ENCODE results near the gene SPOCK2. TPM values are rescaled to one million over a fixed set of nuclear protein-coding genes. Genes with fewer than 3 reads are reported as not detected.

Gene SPOCK2
- total and polyA plus RNA-seq, 2 donors (not counting 1 experiment from before 2014, with no cell fraction given), result 0.02 to 0.33 TPM

DNA sequence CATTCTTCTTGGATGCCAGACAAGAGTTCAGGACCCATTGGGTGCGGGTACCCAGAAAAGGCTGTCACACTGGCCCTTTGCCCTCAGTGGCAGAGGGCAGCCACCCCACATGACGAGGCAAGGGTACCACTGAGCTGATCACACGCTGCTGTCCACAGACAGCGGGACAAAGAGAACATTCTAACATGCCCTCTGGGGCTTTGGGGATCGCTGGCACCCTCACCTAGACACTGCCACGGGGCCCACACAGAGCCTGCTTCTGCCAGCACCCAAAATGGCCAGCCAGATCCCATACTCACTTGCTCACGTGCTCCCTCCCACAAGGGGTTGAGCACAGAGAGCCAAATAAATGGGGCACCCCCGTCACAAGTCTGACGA, 16.7 kb upstream of the SPOCK2 start:
- Histone ChIP-seq H3K4me2 (ENCODE audit: extremely low read depth, insufficient read depth, low read length) (no peak overlapping the region), H3K4me3 (replicated peaks in 1 of 4; ENCODE audit: control extremely low read depth in 1 of 4, insufficient read depth in 1 of 4, low read depth in 3 of 4, low read length in 4 of 4) (no peak overlapping the region), H3K4me1 (ENCODE audit: control insufficient read depth, extremely low read depth, insufficient read depth, low read length) (no peaks in the 10 kb centered on the region), H4K20me1 (ENCODE audit: control insufficient read depth, extremely low read depth, insufficient read depth, low read length) (no peaks in the 10 kb centered on the region), H3K9me3 (ENCODE audit: control insufficient read depth, insufficient read depth, low read depth, low read length) (no peaks in the 10 kb centered on the region), H3K79me2 (ENCODE audit: control insufficient read depth, insufficient read depth, low read length) (no peaks in the 10 kb centered on the region), H3K9ac (ENCODE audit: insufficient read depth, low read length) (no peak overlapping the region), H3K36me3 (ENCODE audit: control insufficient read depth, insufficient read depth, low read length) (peaks cover 3% of the 10 kb centered on the region), H3K27ac (ENCODE audit: insufficient read depth, low read length) (no peak overlapping the region), H2AFZ (ENCODE audit: low read length) (no peak overlapping the region), H3K27me3 (ENCODE audit: control insufficient read depth, insufficient read depth, low read length) (no peaks in the 10 kb centered on the region)
- DNase-seq (ENCODE audit: low read depth in 2 of 2), result no peak
- TF ChIP-seq EZH2 (IDR thresholded peaks at IDR 0.05; ENCODE audit: low read length, missing control alignments), result no peak
- TF ChIP-seq, protein P1, sequence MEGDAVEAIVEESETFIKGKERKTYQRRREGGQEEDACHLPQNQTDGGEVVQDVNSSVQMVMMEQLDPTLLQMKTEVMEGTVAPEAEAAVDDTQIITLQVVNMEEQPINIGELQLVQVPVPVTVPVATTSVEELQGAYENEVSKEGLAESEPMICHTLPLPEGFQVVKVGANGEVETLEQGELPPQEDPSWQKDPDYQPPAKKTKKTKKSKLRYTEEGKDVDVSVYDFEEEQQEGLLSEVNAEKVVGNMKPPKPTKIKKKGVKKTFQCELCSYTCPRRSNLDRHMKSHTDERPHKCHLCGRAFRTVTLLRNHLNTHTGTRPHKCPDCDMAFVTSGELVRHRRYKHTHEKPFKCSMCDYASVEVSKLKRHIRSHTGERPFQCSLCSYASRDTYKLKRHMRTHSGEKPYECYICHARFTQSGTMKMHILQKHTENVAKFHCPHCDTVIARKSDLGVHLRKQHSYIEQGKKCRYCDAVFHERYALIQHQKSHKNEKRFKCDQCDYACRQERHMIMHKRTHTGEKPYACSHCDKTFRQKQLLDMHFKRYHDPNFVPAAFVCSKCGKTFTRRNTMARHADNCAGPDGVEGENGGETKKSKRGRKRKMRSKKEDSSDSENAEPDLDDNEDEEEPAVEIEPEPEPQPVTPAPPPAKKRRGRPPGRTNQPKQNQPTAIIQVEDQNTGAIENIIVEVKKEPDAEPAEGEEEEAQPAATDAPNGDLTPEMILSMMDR (conservative IDR thresholded peaks at IDR 0.05 in 1 of 2, IDR thresholded peaks at IDR 0.05 in 1 of 2; ENCODE audit: low read depth in 1 of 2, low read length in 2 of 2), result no peak

DNA sequence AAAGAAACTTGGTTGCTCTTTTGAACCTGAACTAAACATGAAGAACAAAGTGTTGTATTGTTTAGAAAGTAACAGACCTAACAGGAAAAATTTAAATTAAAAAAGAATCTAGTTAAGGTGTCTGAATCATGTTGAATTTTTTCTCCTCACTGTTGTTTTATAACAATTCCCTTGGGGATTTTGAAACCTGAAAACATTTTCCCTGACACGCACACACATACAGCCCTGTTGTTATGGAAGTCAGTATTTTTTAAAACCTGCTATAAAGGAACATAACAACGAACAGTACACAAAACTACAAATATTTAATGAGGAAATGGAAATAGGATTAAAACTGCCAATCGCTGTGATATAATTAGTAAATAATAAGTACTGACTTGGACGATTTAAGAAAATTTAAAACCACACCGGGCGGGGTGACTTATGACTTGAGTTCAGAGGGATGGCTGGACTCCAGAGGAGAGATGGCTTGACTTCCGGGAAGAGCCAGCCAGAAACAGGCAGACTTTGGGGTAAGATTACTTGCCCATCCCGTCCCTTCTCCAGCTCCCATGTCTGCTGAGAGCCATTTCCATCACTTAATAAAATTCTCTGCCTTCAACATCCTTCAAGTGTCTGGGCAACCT, 16.2 kb upstream of the SPOCK2 start:
- DNase-seq (ENCODE audit: low read depth in 2 of 2), result peak in 1 of 2 donors; percentile 28
- H3K27ac ChIP-seq (ENCODE audit: insufficient read depth, low read length), result no peak overlapping the region
- H3K4me3 ChIP-seq (replicated peaks in 1 of 4; ENCODE audit: control extremely low read depth in 1 of 4, insufficient read depth in 1 of 4, low read depth in 3 of 4, low read length in 4 of 4), result no peak overlapping the region
- no peaks in the 10 kb centered on the region for H3K79me2 ChIP-seq (ENCODE audit: control insufficient read depth, insufficient read depth, low read length)
- no peaks in the 10 kb centered on the region for H4K20me1 ChIP-seq (ENCODE audit: control insufficient read depth, extremely low read depth, insufficient read depth, low read length)
- H3K9me3 ChIP-seq (ENCODE audit: control insufficient read depth, insufficient read depth, low read depth, low read length), result no peaks in the 10 kb centered on the region
- H3K4me1 ChIP-seq (ENCODE audit: control insufficient read depth, extremely low read depth, insufficient read depth, low read length), result no peaks in the 10 kb centered on the region
- peaks cover 3% of the 10 kb centered on the region for H3K36me3 ChIP-seq (ENCODE audit: control insufficient read depth, insufficient read depth, low read length)
- TF ChIP-seq, protein P1 (conservative IDR thresholded peaks at IDR 0.05 in 1 of 2, IDR thresholded peaks at IDR 0.05 in 1 of 2; ENCODE audit: low read depth in 1 of 2, low read length in 2 of 2), result no peak
- no peak for TF ChIP-seq EZH2 (IDR thresholded peaks at IDR 0.05; ENCODE audit: low read length, missing control alignments)
- H3K9ac ChIP-seq (ENCODE audit: insufficient read depth, low read length), result no peak overlapping the region
- no peak overlapping the region for H3K4me2 ChIP-seq (ENCODE audit: extremely low read depth, insufficient read depth, low read length)
- H2AFZ ChIP-seq (ENCODE audit: low read length), result no peak overlapping the region
- no peaks in the 10 kb centered on the region for H3K27me3 ChIP-seq (ENCODE audit: control insufficient read depth, insufficient read depth, low read length)

DNA sequence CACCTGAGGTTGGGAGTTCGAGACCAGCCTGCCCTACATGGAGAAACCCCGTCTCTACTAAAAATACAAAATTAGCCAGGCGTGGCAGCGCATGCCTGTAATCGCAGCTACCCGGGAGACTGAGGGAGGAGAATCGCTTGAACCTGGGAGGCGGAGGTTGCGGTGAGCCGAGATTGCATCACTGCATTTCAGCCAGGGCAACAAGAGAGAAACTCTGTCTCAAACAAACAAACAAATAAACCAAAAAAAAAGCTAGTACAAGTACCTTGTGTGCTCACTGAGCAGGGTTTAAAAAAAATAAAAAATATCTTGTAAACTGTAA, 11.2 kb upstream of the SPOCK2 start:
- Histone ChIP-seq H4K20me1 (ENCODE audit: control insufficient read depth, extremely low read depth, insufficient read depth, low read length) (no peaks in the 10 kb centered on the region), H2AFZ (ENCODE audit: low read length) (no peak overlapping the region), H3K79me2 (ENCODE audit: control insufficient read depth, insufficient read depth, low read length) (no peaks in the 10 kb centered on the region), H3K9ac (ENCODE audit: insufficient read depth, low read length) (no peak overlapping the region), H3K27ac (ENCODE audit: insufficient read depth, low read length) (no peak overlapping the region), H3K4me1 (ENCODE audit: control insufficient read depth, extremely low read depth, insufficient read depth, low read length) (peaks cover 10% of the 10 kb centered on the region), H3K4me2 (ENCODE audit: extremely low read depth, insufficient read depth, low read length) (no peak overlapping the region), H3K4me3 (replicated peaks in 1 of 4; ENCODE audit: control extremely low read depth in 1 of 4, insufficient read depth in 1 of 4, low read depth in 3 of 4, low read length in 4 of 4) (no peak overlapping the region), H3K9me3 (ENCODE audit: control insufficient read depth, insufficient read depth, low read depth, low read length) (no peaks in the 10 kb centered on the region), H3K27me3 (ENCODE audit: control insufficient read depth, insufficient read depth, low read length) (no peaks in the 10 kb centered on the region), H3K36me3 (ENCODE audit: control insufficient read depth, insufficient read depth, low read length) (peaks cover 3% of the 10 kb centered on the region)
- TF ChIP-seq, protein P1 (conservative IDR thresholded peaks at IDR 0.05 in 1 of 2, IDR thresholded peaks at IDR 0.05 in 1 of 2; ENCODE audit: low read depth in 1 of 2, low read length in 2 of 2), result no peak
- TF ChIP-seq EZH2 (IDR thresholded peaks at IDR 0.05; ENCODE audit: low read length, missing control alignments), result no peak
- DNase-seq (ENCODE audit: low read depth in 2 of 2), result no peak

All from fibroblast of lung (primary cell).